Suppressor macrophage treated with lipopolysaccharide for 1 hour (primary cell): ENCODE results near the gene IFRD2.
"Not testable (repeated sequence)": the region's sequence is repeated elsewhere in the genome, so short reads cannot be mapped to it uniquely, and the experiment has no call there.

ENCODE experiments used
- DNase-seq, 3 donors: peaks; one replicate each; pipeline ENCODE4 v3.0.0-alpha.2; 2020 to 2022

IFRD2 gene

DNA sequence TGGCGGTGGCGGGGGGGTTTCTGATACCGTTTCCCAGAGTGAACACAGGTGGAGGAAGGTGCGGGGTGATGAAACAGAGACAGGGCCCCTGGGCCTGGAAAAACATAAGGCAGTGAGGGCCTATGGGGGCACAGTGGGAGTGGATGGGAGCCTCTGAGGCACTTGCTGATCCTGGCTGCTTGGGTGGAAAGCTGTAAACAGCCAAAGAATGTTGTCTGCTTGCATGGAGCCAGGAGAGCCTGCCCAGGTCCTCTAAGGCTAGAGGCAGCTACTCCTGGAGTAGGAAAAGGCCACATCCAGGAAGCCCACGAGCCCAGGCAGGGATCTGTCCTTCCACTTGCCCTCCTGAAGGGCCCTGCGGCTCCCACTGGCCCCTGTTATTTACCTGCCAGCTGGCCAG, 26.2 kb downstream of the IFRD2 start:
- DNase-seq, result no peak

DNA sequence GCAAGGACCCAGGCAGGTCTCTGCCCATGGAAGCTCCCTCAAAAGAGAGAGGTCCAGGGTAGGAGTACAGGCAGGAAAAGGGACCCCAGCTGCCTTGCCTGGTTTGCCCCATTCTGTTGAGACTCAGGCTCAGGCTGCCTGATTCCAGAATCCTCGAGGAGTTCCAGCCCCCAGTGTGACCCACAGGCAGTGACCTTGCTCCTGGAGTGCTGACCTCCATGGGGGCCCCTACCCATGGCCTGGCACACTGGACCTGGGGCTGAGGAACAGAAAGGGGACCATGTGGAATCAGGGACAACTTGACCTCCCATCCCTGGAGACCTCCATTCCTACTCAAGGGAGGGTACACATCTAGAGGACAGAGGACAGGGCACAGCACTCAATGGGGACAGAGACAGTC, 26.7 kb downstream of the IFRD2 start:
- DNase-seq, result no peak

DNA sequence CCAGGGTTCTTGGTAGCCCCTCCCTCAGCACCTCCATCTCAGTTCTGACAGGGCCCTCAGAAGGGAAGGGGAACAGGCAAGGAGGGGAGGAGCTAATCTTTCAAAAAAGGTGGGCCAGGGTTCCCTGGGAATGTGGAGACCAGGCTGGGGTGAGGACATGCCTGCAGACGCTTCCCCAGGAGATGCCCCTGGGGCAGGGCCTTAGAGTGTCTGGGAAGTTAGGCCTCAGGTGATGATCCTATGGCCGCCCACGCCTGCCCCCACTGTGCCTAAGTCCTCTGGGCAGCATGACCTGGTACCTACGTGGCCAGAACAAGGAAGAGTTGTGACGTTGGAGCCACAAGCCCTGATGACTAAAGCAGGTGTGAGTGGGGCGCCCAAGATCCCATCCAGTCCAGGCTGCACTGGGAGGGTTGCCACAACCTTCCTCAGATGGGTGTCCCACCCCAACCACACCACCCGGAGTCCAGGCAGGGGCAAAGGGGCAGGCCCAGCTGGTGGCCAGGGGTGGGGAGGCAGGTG, 27.2 kb downstream of the IFRD2 start:
- no peak for DNase-seq

DNA sequence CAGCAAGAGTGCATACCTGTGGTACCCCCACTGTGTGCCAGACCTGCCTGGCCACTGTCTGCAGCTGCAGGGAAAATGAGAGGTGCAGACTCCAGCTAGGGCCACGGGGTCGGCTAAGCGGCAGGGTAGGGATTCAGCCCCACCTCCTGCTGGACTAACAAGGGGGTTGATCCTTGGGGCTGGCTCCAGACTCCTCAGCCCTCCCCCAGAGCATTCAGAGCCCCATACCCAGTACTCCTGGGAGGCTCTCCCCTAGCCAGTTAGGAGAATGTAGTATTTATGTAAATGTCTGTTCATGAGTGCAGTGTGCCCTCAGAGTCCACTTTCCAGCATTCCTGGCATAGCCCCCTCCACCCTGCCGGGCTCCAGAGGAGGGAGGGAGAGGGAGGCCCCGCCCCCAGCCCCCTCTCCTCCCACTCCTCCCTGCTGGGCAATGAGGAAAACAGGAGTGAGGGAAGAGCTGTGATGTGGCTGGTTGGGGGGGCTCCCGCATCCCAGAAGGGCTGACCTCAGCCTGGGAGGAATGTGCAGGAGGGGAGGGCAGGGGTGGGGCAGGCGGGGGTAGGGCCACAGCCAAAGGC, 27.8 kb downstream of the IFRD2 start:
- no peak for DNase-seq

DNA sequence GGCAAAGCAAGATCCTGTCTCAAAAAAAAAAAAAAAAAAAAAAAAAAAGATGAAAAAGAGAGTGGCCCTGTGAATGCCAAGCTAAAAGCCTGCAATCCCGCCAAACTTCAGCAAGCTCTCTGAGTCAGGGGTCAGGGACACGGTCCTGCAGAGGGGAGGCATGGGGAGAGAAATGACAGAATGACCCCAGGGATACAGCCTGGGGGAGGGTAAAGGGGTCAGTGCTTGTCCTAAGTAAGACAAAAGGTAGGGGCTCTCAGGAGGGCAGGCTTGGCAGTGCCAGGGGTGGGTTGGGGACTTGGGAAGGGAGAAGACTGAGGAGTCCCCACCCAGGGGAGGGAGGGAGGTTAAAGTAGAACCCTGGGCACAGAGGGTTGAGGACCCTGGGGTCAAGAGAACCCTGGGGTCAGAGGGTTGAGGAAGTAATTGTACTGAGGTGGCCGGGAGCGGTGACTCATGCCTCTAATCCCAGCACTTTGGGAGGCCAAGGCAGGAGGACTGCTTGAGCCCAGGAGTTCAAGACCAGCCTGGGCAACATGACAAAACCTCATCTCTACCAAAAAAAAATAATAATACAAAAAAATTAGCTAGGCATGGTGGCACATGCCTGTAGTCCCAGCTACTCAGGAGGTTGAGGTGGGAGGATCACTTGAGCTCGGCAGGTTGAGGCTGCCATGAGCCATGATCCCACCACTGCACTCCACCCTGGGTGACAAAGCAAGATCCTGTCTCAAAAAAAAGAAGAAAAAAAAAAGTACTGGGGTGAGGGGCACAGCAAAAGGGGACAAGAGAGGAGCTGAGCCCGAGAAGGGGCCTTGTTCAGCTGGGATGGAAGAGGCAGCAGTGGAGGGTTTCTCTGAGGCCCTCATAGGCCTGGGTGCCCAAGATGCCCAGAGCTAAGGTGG, 28.5 kb downstream of the IFRD2 start:
- DNase-seq, result no peak

DNA sequence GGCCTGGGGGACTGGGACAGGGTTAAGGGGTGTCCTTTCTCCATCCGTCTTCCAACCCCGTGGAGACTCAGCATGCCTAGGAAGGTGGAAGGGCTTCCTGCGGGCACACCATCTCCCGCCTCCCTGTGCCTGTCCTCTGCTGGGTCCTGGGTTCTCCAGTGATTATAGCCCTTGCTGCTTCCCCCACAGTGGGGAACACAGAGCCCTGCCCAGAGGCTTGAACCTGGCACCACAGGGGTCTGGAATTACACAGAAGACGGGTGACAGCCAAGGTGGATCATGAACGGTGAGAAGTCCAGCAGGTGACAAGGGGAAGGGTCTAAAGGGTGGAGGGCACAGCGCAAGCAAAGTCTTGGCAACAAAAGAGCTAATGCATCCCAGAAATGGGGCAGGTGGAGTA, 29.5 kb downstream of the IFRD2 start:
- DNase-seq, result no peak

DNA sequence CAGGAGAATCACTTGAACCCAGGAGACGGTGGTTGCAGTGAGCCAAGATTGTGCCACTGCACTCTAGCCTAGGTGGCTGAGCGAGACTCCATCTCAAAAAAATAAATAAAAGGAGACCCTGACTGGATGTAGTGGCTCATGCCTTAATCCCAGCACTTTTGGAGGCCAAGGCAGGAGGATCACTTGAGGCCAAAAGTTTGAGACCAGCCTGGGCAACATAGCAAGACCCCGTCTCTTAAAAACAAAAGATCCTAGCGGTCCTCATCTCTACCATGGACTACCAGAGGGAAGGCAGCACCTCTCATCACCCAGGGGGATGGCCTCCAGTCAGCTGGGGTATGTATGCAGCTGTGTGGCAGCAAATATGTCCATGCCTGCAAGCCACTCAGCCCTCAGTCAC, 30.0 kb downstream of the IFRD2 start:
- DNase-seq, result not testable (repeated sequence)

DNA sequence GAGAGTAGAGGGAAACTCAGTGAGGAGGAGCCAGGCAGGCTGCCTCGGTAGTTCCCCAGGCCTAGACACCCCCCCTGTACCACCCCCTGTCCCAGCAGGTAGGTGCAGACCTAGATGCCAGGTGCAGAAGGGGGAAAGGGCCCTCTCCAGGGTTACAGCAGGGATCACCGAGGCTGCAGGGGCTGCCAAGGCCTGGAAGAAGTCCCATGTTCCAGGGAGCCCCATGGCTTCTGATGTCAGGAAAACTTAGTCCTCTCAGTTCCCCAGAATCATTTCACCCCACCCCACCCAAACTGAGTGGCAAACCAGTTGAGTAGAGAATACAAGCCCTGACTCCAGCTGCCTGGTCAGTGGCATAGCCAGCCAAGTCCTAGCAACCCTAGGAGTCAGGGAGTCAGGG, 30.7 kb downstream of the IFRD2 start:
- DNase-seq, result no peak

DNA sequence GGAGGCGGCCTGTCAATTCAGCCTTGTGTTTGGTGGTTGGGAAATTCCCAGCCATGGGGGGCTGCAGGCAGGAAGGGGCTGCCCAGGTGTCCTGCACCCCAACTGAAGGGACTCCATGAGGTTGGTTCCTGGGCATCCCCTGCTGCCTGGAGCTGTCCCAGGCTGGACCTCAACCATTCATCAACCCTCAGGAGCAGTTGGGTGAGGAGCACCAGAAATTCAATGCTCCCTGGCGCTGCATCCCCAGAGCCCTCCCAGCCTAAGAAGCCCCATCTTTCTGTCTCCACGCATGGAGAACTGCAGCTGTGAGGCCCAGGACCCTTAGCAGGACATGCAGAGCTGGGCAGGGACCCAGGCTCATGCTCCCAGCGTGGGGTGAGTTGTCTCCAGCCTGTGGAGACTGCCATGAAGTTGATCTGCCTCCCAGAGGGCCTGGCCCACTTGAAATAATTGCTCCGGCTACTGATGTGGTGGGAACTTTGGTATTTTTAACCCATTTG, 31.2 kb downstream of the IFRD2 start:
- no peak for DNase-seq

DNA sequence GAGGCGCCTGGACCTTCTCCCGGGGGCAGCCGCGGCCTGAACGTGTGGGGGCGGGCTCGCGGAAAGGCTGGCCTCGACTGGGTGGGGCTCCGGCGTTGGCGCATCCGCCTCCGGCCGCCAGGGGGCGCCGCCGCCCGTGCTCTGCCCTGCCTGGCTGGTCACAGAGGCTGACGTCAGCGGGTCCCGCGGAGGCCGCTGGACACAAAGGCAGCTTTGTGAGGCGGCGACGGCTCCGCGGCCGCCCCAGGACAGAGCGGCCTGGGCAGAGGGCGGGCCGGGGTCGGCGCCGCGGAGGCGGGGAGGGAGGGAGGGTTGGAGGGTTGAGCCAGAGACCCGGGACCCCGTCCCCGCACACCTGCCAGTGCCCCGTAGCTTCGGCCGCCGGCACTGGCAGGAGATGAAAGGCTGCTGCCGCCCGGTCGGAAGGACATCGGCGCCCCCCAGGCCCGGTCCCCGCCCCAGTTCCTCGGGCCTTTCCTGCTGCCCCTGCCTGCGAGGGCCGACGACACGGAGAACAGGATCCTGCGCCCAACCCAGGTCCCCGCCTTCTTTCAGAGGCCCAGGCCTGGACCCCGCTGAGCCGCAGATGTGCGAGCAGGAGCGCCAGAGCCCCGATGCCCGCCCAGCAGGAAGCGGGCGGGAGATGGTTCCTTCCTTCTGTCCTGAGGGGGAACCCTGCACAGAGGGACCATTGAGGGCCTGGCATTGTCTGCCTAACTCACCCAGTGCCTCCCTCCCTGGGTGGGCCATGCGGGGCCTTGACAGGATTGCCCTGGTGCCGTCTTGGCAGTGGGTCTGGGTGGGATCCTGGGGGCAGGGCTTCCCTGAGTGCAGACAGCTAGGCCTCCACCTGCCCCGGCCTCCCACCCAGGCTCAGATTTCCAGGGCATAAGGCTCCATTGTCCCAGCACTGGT, 31.9 kb downstream of the IFRD2 start:
- DNase-seq, result peak; percentile 94 to 97 (median 95)

DNA sequence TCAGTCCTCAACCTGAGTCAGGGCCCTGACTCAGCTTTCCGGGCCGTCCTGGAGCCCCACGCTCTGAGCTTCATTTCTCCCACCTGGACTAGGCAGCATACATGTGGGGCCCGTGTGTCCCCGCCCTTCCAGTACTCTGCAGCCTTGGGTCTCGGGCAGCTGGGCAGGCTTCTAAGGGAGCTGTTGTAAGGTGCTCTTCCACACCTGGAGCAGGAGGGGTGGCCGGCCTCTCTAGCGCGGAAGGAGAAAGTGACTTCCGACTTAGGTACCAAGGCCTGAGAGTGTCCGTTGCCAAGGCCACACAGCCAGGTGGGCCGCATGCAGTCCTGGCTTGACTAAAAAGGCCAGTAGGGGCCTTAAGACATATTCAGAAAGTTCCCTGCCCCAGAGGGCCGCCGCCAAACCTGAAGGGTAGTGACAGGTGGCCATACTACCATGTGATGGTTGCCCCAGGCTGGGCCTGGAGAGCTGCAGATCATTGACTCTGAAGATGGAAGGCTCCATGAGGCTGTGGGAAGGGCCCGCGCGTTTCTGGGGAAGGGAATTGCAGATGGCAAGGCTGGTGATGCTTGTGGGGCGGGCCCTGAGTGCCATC, 32.7 kb downstream of the IFRD2 start:
- DNase-seq, result no peak

DNA sequence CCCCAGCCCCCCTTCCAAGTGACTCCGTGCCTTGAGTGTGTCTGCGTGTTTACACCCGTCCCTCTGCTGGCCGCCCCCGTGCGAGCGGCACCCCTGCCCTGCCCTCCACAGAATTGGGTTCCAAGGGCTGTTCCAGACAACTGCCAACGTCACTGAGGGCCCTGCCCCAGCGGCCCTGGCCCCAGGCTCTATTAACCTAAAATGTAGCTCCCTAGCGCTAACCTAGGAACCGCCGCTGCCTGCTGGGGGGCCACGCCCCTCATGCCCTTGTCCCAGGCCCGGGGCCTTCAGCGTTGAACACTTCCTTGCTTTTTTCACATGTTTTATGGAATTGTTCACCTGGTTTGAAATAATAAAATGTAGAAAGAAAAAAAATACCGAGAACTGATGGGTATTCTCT, 33.2 kb downstream of the IFRD2 start:
- DNase-seq, result no peak

DNA sequence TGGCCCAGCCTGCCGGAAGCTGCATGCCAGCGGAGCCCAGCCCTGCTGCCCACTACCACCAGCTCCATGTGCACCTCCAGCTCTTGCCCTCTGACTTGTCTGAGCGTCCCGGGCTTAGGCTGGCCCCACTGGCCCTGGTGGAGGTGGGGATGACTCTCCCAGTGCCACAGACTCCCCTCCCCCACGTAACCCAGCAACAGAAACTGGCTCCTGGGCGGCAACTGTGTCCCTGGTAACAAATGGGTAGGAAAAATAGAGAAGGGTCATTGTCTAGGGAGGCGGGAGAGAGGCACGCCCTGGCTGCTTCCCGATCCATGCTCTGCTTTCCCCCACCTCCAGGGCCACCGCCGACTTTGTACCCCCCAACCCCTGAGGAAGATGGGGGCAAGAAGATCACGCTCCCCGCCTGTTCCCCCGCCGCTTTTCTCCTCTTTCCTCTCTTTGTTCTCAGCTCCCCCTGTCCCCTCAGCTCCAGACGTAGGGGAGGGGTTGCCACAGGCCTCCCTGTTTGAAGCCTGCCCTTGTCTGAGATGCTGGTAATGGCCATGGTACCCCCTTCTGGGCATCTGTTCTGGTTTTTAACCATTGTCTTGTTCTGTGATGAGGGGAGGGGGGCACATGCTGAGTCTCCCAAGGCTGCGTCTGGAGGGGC, 34.1 kb downstream of the IFRD2 start:
- DNase-seq, result no peak

DNA sequence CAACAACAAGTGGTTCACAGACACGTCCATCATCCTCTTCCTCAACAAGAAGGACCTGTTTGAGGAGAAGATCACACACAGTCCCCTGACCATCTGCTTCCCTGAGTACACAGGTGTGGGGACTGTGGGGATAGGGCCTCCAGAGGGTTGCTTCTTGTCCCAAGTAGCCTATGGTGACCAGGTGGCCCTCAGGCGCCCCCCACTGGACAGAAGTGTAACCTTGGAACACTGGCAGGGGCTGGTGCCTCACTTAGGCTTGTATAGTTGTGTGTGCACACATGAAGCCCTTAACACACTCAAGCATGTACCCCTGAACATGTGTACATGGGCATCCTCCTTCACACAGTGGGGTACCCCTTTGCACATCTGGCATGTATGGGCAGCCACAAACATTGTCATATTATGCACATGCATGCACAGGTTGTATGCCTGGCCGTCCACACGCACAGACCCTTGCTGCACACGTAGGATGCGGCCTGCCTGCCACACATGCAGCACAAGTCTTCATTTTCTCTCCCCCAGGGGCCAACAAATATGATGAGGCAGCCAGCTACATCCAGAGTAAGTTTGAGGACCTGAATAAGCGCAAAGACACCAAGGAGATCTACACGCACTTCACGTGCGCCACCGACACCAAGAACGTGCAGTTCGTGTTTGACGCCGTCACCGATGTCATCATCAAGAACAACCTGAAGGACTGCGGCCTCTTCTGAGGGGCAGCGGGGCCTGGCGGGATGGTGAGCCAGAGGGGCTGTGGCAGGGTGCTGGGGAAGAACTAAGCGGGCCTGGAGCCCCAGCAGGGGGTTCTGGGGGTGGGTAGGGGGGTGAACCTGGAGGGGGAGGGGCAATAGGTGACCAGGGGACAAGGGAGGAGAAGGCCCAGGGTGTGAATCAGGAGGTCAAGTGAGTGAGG, 35.0 kb downstream of the IFRD2 start:
- peak in 2 of 3 donors; percentile 50 to 65 for DNase-seq

DNA sequence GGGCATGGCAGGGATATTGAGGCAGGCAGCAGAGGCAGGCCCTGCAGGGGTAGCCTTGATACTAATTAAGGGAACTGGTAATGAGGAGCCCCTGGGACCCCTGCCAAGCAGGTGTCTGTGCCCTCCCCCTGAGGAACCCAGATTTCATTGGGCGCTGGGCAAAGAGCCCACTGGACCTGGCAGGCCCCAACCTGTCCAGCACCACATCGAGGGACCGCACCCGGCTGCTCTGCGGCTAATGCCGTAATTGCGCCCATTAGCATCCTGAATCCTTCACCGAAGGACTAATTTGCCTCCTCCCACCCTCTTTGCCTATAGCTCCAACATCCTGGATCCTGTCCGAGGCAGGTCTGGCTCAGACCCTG, 37.0 kb downstream of the IFRD2 start:
- no peak for DNase-seq

DNA sequence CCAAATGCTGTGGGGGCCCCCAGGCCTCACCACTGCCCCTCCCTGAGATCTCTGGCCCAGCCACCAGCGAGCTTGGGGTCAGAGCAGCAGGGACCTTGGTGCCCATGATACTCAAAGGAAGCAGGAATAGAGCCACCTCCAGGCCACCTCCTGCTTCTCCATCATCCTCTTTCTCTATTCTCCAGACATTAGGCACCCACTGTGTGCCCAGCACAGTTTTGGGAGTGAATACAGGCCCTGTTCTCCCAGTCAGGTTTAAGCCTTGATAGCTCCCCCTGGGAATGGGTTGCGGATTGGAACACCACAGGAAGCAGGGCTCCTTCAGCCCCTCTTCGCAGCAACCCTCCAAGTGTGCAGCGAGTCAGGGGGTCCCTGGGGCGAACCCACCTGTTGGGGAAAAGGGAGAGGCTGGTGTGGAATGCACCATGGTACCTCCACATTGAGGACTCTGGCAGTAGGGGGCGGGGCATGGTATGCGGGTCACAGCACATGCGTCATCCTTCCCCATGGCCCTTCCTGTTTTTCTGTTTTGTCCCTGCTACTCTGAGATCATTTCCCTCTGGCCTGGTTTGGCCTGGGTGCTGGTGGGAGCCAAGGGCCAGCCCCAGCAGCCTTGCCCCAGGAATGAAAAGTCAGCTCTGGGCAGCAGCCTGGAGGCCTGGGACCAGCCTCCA, 37.5 kb downstream of the IFRD2 start:
- DNase-seq, result peak; percentile 93 to 94 (median 94)

DNA sequence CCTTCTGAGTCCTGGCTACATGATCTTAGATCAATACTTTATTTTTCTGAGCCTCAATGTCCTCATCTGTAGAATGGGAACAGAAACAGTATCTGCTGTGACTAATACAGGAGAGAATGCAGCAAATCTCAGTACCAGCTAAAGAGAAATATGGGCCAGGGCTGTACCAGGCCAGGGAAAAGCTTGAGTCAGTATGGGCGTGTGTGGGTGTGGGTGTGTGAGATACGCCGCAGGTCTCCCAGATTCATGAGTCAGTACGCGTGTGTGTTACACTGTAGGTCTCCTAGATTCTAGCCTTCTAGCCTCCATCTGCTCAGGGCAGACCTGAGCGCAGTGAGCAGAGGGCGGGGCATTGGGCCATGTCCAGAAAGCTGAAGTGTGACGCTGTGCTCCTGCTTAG, 41.0 kb downstream of the IFRD2 start:
- peak; percentile 66 to 73 (median 69) for DNase-seq

DNA sequence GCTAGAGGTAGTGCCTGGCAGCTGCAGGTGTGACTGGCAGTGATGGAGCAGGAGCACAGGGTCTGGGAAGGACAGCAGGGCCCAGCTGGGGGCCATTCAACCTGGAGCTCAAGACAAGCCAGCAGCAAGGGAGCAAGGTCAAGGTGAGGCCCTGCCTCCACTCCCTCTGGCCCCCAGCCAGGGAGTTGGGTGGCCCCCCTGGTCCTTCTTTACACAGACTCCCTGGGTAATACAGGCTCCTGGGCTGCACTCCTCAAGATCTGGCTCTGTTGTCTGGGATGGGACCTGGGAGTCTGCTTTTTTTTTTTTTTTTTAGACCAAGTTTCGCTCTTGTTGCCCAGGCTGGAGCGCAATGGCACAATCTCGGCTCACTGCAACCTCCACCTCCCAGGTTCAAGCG, 41.7 kb downstream of the IFRD2 start:
- no peak for DNase-seq

DNA sequence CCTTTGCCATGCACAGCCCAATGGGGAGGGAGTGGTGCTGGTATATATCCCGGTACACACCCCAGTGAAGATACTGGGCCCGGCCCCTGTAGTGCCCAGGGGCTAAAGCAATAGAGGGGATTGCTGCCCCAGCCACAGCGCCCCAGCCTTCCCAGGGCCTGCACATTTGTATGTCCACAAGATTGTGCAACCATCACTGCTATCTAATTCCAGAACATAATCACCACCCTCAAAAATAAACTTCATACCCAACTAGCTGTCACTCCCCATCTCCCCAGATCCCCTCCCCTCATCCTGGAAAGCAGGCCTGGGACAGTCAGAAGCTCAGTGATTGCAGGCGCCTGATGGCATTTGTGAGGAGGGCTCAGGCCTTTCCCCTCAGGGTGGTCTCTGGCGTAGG, 42.8 kb downstream of the IFRD2 start:
- DNase-seq, result no peak

DNA sequence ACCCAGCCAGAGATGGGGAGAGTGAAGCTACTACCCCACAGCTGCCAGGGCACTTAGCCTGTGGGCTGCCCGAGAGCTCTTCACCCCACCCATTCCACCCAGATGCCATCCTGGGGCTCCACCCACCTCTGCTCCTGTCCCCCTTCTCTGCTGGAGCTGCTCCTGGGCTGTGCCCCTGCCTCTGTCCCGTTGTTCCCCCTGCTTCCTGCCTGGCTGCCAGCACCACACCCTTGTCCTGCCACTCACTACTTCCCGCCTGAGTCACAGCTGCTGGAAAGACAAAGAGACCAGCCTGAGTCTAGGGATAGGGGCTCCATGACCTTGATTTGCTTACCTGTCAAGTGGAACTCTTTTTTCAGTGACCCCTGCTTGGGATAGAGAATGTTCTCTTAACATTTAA, 43.8 kb downstream of the IFRD2 start:
- DNase-seq, result peak in 1 of 3 donors; percentile 43
